Erythroblast (primary cell): Measurements from ENCODE around the gene CDH8.

Source experiments
- DNase-seq, 2 experiments: peaks; one replicate each; lab custom pipeline; 2025; lab: John Stamatoyannopoulos, UW
- GATA1 ChIP-seq: IDR thresholded peaks from 2 replicates; pipeline ENCODE4 v1.6.1; 2011; ENCODE audit warnings: low read depth, mild to moderate bottlenecking, control low read depth, low read length, moderate library complexity
- POLR2A ChIP-seq: IDR thresholded peaks from 2 replicates; pipeline ENCODE4 v1.6.1; 2011; ENCODE audit warnings: mild to moderate bottlenecking, low read length

Gene CDH8

DNA sequence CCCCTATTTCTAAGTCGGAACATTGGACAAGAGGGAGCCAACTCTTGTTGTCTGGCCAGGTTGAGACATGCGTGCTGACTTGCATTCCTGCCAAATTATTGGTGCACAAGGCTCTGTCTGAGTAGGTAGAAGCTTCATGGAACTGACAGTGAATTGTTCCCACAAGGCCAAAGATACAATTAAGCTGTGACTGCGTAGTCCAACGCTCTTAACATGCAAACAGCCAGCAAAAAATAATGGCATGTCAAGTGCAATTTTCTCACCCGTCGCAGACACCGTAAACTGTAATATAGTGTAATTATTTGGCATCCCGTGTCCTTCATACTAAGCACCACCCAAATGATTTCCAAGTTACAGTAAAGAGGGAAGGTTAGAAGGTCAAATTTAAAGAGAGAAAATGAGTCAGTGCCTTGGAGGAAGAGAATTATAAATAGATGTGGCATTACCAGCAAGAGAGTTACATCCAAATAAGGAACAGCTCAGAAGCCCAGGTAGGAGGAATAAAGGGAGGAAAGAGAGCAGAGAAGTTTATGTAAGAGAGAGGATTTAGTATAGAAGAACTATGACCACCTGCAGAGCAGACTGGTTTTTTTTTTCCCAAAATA lies 21.8 kb downstream of the CDH8 start:
- no peak for DNase-seq

DNA sequence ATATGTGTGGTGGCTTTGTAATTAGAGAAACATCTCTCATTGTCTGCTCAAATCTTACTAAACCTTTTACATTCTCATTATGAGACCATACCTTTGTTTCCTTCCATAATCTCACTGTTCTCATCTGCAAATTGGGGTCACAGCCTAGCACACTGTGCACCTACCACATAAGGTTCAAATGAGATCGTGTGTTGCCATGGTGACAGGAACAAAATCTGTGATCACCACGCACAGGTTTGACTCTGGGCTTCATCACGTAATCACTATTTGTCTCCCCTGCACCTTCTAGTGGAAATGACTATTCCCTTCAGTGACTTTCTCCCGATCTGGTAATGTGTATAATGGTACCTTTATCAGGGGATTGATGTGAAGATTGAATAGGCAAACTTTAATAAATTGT lies 26.1 kb downstream of the CDH8 start:
- TF ChIP-seq POLR2A (no peak), GATA1 (no peak)
- DNase-seq = no peak

More for the DNA sequence above, 21.8 kb downstream of the CDH8 start:
- TF ChIP-seq GATA1 (no peak), POLR2A (no peak)

DNA sequence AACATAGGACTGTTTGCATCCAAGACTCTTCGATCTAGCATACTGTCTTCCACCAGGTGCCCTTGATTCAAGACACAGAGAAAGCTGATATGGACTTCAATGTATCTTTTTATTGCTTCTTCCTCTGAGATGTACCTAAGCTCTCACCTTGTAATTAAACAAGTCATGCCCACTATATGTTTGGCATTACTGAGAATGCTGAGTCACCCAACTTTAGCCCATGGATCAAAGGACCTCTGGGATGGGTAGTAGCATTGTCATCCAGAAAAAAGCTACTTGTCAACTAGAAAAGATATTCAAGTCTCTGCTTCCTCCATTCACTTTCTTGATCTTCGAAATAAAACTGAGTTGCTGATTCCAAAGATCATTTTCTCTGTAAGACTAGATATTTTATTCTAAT lies 37.8 kb downstream of the CDH8 start:
- DNase-seq = no peak
- no peak for TF ChIP-seq GATA1
- no peak for TF ChIP-seq POLR2A

DNA sequence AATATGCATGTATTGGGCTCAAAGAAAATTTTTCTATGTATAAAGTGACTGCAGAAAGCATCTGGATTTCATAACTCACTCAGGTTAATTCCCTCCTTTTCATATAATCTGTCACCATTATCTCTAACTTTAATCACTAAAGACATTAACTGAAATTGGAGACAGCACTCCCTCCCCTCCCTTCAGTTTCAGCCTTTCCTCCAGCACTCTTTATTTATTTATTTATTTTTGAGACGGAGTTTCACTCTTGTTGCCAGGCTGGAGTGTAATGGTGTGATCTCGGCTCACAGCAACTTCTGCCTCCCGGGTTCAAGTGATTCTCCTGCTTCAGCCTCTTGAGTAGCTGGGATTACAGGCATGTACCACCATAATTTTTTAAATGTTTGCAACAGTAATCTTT lies 43.1 kb downstream of the CDH8 start:
- TF ChIP-seq POLR2A (no peak), GATA1 (no peak)
- no peak for DNase-seq

DNA sequence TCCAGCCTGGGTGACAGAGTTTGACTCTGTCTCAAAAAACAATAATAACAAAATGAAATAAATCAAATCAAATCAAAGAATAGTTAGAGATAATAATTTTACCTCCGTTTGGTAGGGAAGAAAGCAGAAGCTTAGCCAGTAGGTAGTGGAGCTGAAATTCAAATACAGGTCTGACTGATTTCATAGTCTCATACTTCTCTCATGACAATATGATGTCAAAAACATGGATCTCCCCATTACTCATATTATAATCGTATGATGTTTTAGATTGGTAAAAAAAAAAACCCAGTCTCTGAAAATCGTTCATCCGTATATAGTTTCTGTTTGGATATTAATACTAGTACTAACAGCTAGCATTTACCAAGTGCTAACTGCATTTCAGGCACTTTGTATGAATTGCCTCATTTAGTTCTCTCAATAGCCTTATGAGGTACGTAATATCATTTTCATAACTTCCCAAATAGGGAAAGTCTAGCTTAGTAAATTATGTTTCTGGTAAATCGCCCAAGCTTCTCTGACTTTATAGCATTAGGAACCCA lies 48.7 kb downstream of the CDH8 start:
- TF ChIP-seq POLR2A (no peak), GATA1 (no peak)
- no peak for DNase-seq

DNA sequence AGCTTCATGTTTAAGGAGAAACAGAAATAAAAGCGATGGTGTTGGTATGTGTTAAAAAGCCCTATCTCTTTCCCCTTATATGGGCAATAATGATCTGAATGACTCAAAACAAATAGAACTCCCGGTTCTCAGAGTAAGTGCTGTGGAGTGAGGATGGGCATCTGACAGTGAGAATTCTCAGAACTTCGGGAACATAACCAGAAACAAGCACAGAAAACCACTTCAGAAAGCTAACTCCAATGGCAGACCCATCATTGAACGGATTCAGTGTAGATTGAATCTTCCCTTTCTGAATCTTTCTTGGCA lies 67.2 kb downstream of the CDH8 start:
- no peak for DNase-seq
- no peak for TF ChIP-seq GATA1
- TF ChIP-seq POLR2A = no peak

DNA sequence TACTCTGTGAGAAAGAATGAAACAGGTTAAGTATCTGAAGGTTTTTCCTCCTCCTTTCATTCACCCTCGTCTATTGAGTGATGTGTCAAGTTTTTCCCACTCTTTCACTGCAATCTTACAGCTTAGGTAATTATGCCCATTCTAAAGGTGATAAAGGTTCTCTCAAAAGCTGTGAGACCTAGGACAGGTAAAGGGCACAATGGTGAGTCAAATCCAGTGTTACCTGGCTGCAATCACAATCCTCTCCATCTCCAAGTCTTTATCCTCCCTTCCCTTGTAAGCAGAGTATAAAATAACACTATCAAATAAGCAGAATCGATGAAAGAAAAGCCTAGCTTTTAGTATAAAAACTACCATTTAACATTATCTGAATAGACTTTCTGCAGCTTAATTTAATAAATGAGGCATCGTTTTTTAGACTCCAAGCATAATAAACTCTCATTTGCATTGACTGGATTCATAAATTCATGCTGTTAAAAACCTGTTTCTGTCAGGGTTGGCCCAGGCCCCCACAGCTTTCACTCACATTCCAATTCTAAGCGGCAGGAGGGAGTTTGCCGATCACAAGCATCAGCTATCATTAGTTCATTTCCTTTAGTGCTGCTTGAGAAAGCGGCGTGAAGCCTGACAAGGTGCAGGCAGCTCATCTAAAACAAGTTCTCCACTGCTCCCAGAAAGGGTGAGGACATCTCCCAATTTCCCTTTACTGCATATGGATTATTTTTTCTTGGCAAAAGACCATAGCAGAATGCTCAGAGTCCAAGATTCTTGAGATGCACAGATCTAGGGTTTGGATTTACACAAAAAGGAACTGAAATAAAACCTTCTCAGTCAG lies 67.8 kb downstream of the CDH8 start:
- no peak for TF ChIP-seq GATA1
- no peak for TF ChIP-seq POLR2A

DNA sequence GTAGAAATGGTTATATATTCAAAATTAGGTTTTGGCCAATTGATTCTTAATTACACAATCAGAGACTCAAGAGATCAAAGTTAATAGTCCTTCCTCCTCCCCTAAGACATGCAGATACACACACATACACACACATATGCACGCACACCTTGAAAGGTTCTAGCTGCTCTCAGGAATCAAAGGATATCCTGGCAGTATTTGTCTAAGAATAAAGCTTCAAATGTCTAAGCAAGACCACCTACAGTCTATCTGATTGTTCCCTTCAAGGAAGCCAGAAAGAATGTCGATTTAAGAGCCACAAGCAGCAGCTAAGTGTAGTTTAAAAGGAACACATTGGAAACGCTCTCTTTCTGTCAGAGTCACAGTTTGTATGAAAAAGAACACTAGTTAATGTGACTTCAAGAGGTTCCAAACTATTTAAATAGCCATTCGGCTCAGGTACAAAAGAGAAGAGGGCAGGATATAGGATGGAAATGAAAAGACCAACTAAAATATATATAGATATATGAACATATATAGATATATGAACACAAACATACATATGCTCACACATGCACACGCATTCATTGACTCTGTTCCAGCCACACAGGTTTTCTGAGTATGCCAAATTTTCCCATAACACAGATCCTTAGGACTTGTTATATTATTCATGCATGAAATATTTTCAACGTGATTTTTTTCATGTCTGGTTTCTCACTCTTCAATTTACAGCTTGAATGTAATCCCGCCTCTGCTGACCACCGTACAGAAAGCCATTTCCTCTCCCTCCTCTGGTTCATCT lies 79.0 kb downstream of the CDH8 start:
- DNase-seq = no peak
- TF ChIP-seq GATA1 (no peak), POLR2A (no peak)

More for the DNA sequence above, 67.8 kb downstream of the CDH8 start:
- no peak for DNase-seq

DNA sequence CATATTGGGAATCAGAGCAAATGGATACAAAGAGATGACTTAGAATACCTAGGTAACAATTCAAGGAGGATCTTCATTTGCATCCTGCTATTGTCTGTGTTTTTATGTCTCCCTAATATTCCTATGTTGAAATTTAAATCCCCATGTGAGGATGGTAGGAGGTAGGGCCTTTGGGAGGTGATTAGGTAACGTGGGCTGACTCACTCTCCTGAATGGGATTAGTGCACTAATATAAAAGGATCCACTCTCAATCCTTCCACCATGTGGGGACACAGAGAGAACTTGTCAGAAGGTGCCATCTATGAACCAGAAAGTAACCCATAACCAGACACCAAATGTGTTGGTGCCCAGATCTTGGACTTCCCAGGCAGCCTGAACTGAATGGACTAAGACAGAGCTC lies 83.4 kb downstream of the CDH8 start:
- DNase-seq = no peak
- TF ChIP-seq GATA1 (no peak), POLR2A (no peak)

DNA sequence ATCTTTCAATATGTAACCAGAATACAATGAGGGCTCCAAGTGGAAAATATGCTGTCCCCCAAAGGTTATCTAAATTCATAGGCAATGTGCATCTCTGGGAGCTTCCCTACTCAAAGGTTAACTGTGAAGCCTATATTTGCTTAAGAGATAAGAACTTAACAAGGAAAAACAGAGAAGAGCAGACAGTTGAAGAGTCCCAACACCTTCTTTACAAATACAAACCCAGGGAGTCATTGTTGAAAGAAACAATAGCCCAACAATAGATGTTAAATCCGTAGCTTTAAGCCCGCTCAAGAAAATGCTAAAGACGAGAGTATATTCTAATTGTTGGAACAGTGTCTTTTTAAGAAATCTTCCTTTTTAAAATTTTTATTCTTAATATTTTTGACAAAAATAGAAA lies 87.8 kb downstream of the CDH8 start:
- DNase-seq = no peak
- TF ChIP-seq GATA1 = no peak
- no peak for TF ChIP-seq POLR2A

DNA sequence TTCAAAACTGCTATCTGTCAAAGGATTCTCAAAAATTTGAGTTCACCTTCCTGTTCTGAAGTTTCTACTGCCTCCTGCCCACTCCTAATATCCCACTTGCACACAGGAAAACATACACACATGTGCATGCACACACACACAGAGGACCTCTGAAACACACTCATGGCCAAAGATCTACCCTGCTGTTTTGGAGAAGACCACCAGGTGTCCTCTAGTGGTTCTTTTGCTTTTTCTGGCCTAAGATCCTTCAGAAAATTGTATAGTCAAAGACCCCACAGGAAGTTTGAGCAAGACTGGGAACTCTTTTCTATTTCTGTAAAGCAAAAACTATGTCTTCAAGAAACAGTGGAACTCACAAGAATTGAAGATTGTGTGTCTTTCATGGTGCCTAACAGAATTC lies 90.2 kb downstream of the CDH8 start:
- no peak for DNase-seq
- no peak for TF ChIP-seq GATA1
- TF ChIP-seq POLR2A = no peak

DNA sequence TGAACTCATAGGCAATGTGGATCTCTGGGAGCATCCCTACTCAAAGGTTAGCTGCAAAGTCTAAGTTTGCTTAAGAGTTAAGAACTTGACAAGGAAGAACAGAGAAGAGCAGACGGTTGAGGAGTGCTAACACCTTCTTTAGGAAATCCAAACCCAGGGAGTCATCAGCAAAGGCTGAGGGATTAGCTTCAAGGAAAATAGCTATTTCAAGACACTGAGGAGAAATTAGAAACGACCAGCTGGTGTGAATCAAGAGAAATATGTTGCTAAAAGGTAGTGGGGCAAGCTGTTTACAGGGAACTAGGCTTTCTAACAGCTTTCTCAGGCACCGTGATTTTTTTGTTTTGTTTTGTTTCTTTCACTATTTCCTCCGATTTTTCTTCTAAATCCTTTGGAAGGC lies 90.7 kb downstream of the CDH8 start:
- DNase-seq = no peak
- TF ChIP-seq POLR2A (no peak), GATA1 (no peak)

DNA sequence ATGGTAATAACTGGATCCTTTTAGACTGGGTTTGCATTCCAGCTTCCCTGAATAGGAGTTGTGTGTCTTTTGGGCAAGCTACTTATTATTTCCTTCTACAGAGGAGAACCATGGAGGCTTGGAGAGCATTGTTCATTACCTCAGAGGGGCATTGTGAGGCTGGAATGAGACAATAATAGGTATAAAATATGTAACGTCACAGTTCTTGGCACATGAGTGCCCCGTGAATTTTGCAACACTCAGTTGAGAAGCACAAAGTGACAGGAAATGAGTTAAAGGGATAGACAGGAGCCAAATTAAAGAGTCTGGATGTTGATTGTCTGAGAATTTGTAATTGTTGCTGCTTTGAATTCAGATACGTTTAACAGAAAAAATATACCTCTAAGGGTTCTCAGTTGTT lies 92.2 kb downstream of the CDH8 start:
- DNase-seq = no peak
- TF ChIP-seq GATA1 (no peak), POLR2A (no peak)

DNA sequence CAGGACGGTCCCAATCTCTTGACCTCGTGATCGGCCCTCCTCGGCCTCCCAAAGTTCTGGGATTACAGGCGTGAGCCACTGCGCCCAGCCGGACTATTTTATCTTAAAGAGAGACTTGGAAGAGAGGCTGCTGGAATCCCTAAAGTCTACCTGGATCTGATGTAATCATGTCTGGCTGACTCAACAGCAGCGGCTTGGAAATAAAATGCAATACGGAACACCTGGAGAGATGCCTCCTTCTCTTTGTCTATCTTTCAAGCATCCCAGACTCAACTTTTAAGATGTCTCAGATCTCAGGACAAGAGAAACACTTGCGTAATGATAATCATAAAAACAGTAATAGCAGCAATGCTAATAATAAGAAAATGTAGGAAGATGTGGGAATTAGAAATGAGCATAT lies 95.6 kb downstream of the CDH8 start:
- no peak for DNase-seq
- TF ChIP-seq POLR2A (no peak), GATA1 (no peak)
